Loucy (cell line): ENCODE measurements around the gene SUGP2.

Experiments
- H2AFZ ChIP-seq: fragments of 200-600 bp; sonication (generic); 2 replicates; pipeline ENCODE4 v1.6.0; 2016; ENCODE audit warnings: antibody characterized with exemption, mild to moderate bottlenecking, low read length, moderate library complexity
- H3F3A ChIP-seq: fragments of 200-600 bp; 2 replicates; pipeline ENCODE4 v1.6.0; 2016; ENCODE audit warnings: antibody characterized with exemption, low read depth, mild to moderate bottlenecking
- H3K27me3 ChIP-seq: fragments of 200-600 bp; sonication (generic); 2 replicates; pipeline ENCODE4 v1.6.1; 2014; ENCODE audit warnings: low read length, mild to moderate bottlenecking; ENCODE audit not compliant: insufficient read depth, poor library complexity, severe bottlenecking
- H3K36me3 ChIP-seq: fragments of 200-600 bp; sonication (generic); 2 replicates; pipeline ENCODE4 v1.6.1; 2016; ENCODE audit warnings: low read length; ENCODE audit not compliant: insufficient read depth
- H3K4me1 ChIP-seq: fragments of 200-600 bp; sonication (generic); 2 replicates; pipeline ENCODE4 v1.5.1; 2014; ENCODE audit warnings: low read length, mild to moderate bottlenecking; ENCODE audit not compliant: insufficient read depth, poor library complexity, severe bottlenecking
- H3K4me2 ChIP-seq: fragments of 200-600 bp; sonication (generic); 2 replicates; pipeline ENCODE4 v1.6.0; 2014; ENCODE audit warnings: antibody characterized with exemption, low read length, low read depth, mild to moderate bottlenecking; ENCODE audit not compliant: poor library complexity, severe bottlenecking
- H3K4me3 ChIP-seq: fragments of 200-600 bp; sonication (generic); 2 replicates; pipeline ENCODE4 v1.5.1; 2014; ENCODE audit warnings: low read length, mild to moderate bottlenecking, mixed read lengths; ENCODE audit not compliant: poor library complexity, severe bottlenecking
- H3K79me2 ChIP-seq: fragments of 200-600 bp; sonication (generic); 2 replicates; pipeline ENCODE4 v1.6.1; 2014; ENCODE audit warnings: low read length; ENCODE audit not compliant: insufficient read depth
- H3K9ac ChIP-seq: fragments of 200-600 bp; sonication (generic); 2 replicates; pipeline ENCODE4 v1.6.0; 2014; ENCODE audit warnings: mild to moderate bottlenecking, low read depth, low read length, moderate library complexity; ENCODE audit not compliant: poor library complexity, severe bottlenecking
- H3K9me2 ChIP-seq: fragments of 200-600 bp; sonication (generic); replicated peaks from 2 replicates; pipeline ENCODE4 v1.6.1; 2016; ENCODE audit warnings: low read depth, low read length, mixed read lengths
- H3K9me3 ChIP-seq: fragments of 200-600 bp; sonication (generic); 2 replicates; pipeline ENCODE4 v1.6.1; 2014; ENCODE audit warnings: mild to moderate bottlenecking, antibody characterized with exemption, low read length, low read depth; ENCODE audit not compliant: insufficient read depth
- H4K20me1 ChIP-seq: fragments of 200-600 bp; sonication (generic); 2 replicates; pipeline ENCODE4 v1.6.0; 2014; ENCODE audit warnings: antibody characterized with exemption, low read length, mild to moderate bottlenecking; ENCODE audit not compliant: insufficient read depth, poor library complexity, severe bottlenecking
- CTCF ChIP-seq: fragments of 200-600 bp; sonication (generic); conservative IDR thresholded peaks from 2 replicates; pipeline ENCODE4 v1.5.1; 2014; ENCODE audit warnings: mild to moderate bottlenecking, antibody characterized with exemption, low read length
- EZH2phosphoT487 ChIP-seq: fragments of 200-600 bp; IDR thresholded peaks from 2 replicates; pipeline ENCODE4 v1.6.1; 2018; ENCODE audit warnings: antibody characterized with exemption, mild to moderate bottlenecking, moderate library complexity, borderline replicate concordance

Gene SUGP2

GRCh38 chr19:18967358-18968146 lies 65.8 kb downstream of the SUGP2 start:
- Histone ChIP-seq H3K36me3 (no peaks in the 10 kb centered on the region), H3K9me3 (no peaks in the 10 kb centered on the region), H4K20me1 (no peaks in the 10 kb centered on the region), H3K9me2 (no peaks in the 10 kb centered on the region), H3K79me2 (no peaks in the 10 kb centered on the region), H3F3A (no peaks in the 10 kb centered on the region), H3K4me1 (peaks cover 3% of the 10 kb centered on the region), H3K4me3 (no peak overlapping the region), H3K9ac (no peak overlapping the region), H2AFZ (peak overlapping the region; percentile 59; the same call in 1 of the 2 replicates), H3K27me3 (no peaks in the 10 kb centered on the region), H3K4me2 (no peak overlapping the region)
- TF ChIP-seq EZH2phosphoT487 (no peak), CTCF (no peak)

DNA sequence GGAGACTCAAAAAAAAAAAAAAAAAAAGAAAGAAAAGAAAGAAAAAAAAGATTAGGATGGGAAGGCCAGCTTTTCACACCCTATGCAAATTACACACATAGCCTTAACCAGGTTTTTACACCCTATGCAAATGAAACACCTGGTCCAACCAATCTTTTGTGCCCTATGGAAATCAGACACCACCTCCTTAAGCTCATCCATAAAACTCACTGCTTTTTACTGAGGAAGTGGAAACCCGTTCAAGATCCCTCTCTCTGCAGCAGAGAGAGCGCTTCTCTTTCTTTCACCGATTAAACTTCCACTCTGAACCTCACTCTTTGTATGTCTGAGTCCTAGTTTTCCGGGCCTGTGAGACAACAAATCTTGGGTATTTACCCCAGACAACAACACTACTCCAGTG lies 67.0 kb downstream of the SUGP2 start:
- Histone ChIP-seq H3K27me3 (no peaks in the 10 kb centered on the region), H3K4me1 (peaks cover 3% of the 10 kb centered on the region), H3K4me3 (no peak overlapping the region), H3K4me2 (no peak overlapping the region), H3K9me2 (no peaks in the 10 kb centered on the region), H3K9ac (no peak overlapping the region), H3K9me3 (no peaks in the 10 kb centered on the region), H3K79me2 (no peaks in the 10 kb centered on the region), H3F3A (no peaks in the 10 kb centered on the region), H3K36me3 (no peaks in the 10 kb centered on the region), H4K20me1 (no peaks in the 10 kb centered on the region), H2AFZ (peak overlapping the region; percentile 80; the same call in 1 of the 2 replicates)
- TF ChIP-seq EZH2phosphoT487 (no peak), CTCF (no peak)

DNA sequence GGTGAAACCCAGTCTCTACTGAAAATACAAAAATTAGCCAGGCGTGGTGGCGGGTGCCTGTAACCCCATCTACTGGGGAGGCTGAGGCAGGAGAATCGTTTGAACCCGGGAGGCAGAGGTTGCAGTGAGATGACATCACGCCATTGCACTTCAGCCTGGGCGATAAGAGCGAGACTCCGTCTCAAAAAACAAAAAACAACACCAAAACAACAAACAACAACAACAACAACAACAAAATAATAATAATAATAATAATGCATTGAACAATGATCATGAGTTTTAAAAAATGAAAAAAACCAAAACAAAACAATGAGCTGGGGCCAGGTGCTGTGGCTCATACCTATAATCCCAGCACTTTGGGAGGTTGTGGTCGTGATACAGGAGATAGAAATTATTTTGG lies 69.2 kb downstream of the SUGP2 start:
- TF ChIP-seq EZH2phosphoT487 (no peak), CTCF (no peak)
- Histone ChIP-seq H3K4me2 (no peak overlapping the region), H2AFZ (no peak overlapping the region), H3K9me2 (no peaks in the 10 kb centered on the region), H3K27me3 (no peaks in the 10 kb centered on the region), H3K4me1 (peaks cover 3% of the 10 kb centered on the region), H3K4me3 (no peak overlapping the region), H3F3A (no peaks in the 10 kb centered on the region), H3K79me2 (no peaks in the 10 kb centered on the region), H3K9ac (no peak overlapping the region), H3K9me3 (no peaks in the 10 kb centered on the region), H3K36me3 (no peaks in the 10 kb centered on the region), H4K20me1 (no peaks in the 10 kb centered on the region)
